Chondrocyte (in vitro differentiated cells): ENCODE measurements around the gene PTER. TPM values are rescaled to one million over a fixed set of nuclear protein-coding genes. Genes with fewer than 3 reads are reported as not detected.
A peak's percentile ranks its signal among the peaks of the same experiment; 100 is the strongest.

Experiments
- DNase-seq: peaks from one replicate; pipeline ENCODE4 v3.0.0; 2021; ENCODE audit warnings: mixed read lengths, low spot score
- H3K27ac Mint-ChIP-seq: one replicate; pipeline ENCODE4 v1.8.0; 2021; ENCODE audit warnings: mild to moderate bottlenecking, moderate library complexity, mixed read lengths; ENCODE audit not compliant: unreplicated experiment
- H3K27me3 Mint-ChIP-seq: 2 replicates; pipeline ENCODE4 v1.8.0; 2021; ENCODE audit warnings: low read depth, mixed read lengths
- H3K36me3 Mint-ChIP-seq: 2 replicates; pipeline ENCODE4 v1.8.0; 2021; ENCODE audit warnings: low read depth, mixed read lengths
- H3K4me1 Mint-ChIP-seq: 2 replicates; pipeline ENCODE4 v1.8.0; 2021; ENCODE audit warnings: low read depth, mild to moderate bottlenecking, mixed read lengths
- H3K4me3 Mint-ChIP-seq: one replicate; pipeline ENCODE4 v1.8.0; 2021; ENCODE audit warnings: mild to moderate bottlenecking, moderate library complexity, mixed read lengths; ENCODE audit not compliant: unreplicated experiment
- H3K9me3 Mint-ChIP-seq: 2 replicates; pipeline ENCODE4 v1.8.0; 2021; ENCODE audit warnings: low read depth, mixed read lengths
- CTCF ChIP-seq: fragments of 200-600 bp; sonication (generic); IDR thresholded peaks from 2 replicates; pipeline ENCODE4 v1.5.0; 2021; ENCODE audit warnings: antibody characterized with exemption, mild to moderate bottlenecking, moderate library complexity
- total RNA-seq: library from RNA; stranded (reverse); gene quantifications from 3 replicates; pipeline ENCODE4 v1.2.1, GENCODE V29; 2021

Gene PTER
- total RNA-seq, 1 donor from 2014 or later: 11.7 TPM

GRCh38 chr10:16536155-16536554 lies 99.3 kb downstream of the PTER start:
- no peaks in the 10 kb centered on the region for H3K9me3 Mint-ChIP-seq
- no peaks in the 10 kb centered on the region for H3K36me3 Mint-ChIP-seq
- no peaks in the 10 kb centered on the region for H3K4me1 Mint-ChIP-seq
- no peak for DNase-seq
- H3K27ac Mint-ChIP-seq: no peak overlapping the region
- no peak for TF ChIP-seq CTCF
- peaks cover 32% of the 10 kb centered on the region for H3K27me3 Mint-ChIP-seq
- H3K4me3 Mint-ChIP-seq: no peak overlapping the region

GRCh38 chr10:16544099-16544498 lies 107.3 kb downstream of the PTER start:
- Mint-ChIP-seq H3K36me3 (no peaks in the 10 kb centered on the region), H3K27me3 (peaks cover 42% of the 10 kb centered on the region), H3K4me3 (no peak overlapping the region), H3K27ac (no peak overlapping the region), H3K4me1 (peaks cover 5% of the 10 kb centered on the region), H3K9me3 (no peaks in the 10 kb centered on the region)
- no peak for TF ChIP-seq CTCF
- DNase-seq: no peak

GRCh38 chr10:16544591-16544990 lies 107.8 kb downstream of the PTER start:
- Mint-ChIP-seq H3K27me3 (peaks cover 38% of the 10 kb centered on the region), H3K4me3 (no peak overlapping the region), H3K36me3 (no peaks in the 10 kb centered on the region), H3K9me3 (no peaks in the 10 kb centered on the region), H3K27ac (no peak overlapping the region), H3K4me1 (peaks cover 5% of the 10 kb centered on the region)
- no peak for TF ChIP-seq CTCF
- DNase-seq: no peak

- peaks cover 5% of the 10 kb centered on the region for H3K4me1 Mint-ChIP-seq
- H3K4me3 Mint-ChIP-seq: no peak overlapping the region
- H3K27me3 Mint-ChIP-seq: peaks cover 37% of the 10 kb centered on the region
- no peaks in the 10 kb centered on the region for H3K36me3 Mint-ChIP-seq
- no peak overlapping the region for H3K27ac Mint-ChIP-seq
- DNase-seq: no peak
- no peaks in the 10 kb centered on the region for H3K9me3 Mint-ChIP-seq
- TF ChIP-seq CTCF: peak; percentile 80
Observed at GRCh38 chr10:16545116-16545736, 108.4 kb downstream of the PTER start.

GRCh38 chr10:16547973-16548372 lies 111.2 kb downstream of the PTER start:
- TF ChIP-seq CTCF: no peak
- DNase-seq: no peak
- peaks cover 5% of the 10 kb centered on the region for H3K4me1 Mint-ChIP-seq
- peaks cover 31% of the 10 kb centered on the region for H3K27me3 Mint-ChIP-seq
- no peak overlapping the region for H3K27ac Mint-ChIP-seq
- no peaks in the 10 kb centered on the region for H3K36me3 Mint-ChIP-seq
- no peak overlapping the region for H3K4me3 Mint-ChIP-seq
- H3K9me3 Mint-ChIP-seq: no peaks in the 10 kb centered on the region
